GM23338 (cell line): ENCODE data around the gene GATAD2B. TPM values are rescaled to one million over a fixed set of nuclear protein-coding genes. Genes with fewer than 3 reads are reported as not detected.

Experiments
- ATAC-seq: fragments of 200-7000 bp; cut with Tn5 transposase; 3 replicates; pipeline ENCODE4 v1.9.1; 2020
- DNase-seq: peaks from one replicate; pipeline ENCODE4 v3.0.0-alpha.2; 2015; ENCODE audit warnings: low spot score
- H2AFZ ChIP-seq: fragments of 200-600 bp; sonication (generic); 2 replicates; pipeline ENCODE4 v1.8.0; 2016; ENCODE audit warnings: antibody characterized with exemption, mild to moderate bottlenecking, moderate library complexity
- H3F3A ChIP-seq: fragments of 200-600 bp; sonication (generic); replicated peaks from 2 replicates; pipeline ENCODE4 v1.8.0; 2017; ENCODE audit warnings: antibody characterized with exemption, mixed run types, low read depth
- H3K27ac ChIP-seq: fragments of 200-600 bp; sonication (generic); 2 replicates; pipeline ENCODE4 v1.6.1; 2016; ENCODE audit warnings: low read depth
- H3K27me3 ChIP-seq: fragments of 200-600 bp; sonication (generic); 2 replicates; pipeline ENCODE4 v1.8.0; 2016; ENCODE audit warnings: mild to moderate bottlenecking, mixed run types, moderate library complexity; ENCODE audit not compliant: insufficient read depth
- H3K36me3 ChIP-seq: fragments of 200-600 bp; sonication (generic); 2 replicates; pipeline ENCODE4 v1.8.0; 2016; ENCODE audit warnings: mild to moderate bottlenecking; ENCODE audit not compliant: insufficient read depth
- H3K4me1 ChIP-seq: fragments of 200-600 bp; sonication (generic); 2 replicates; pipeline ENCODE4 v1.8.0; 2016; ENCODE audit warnings: mild to moderate bottlenecking, moderate library complexity; ENCODE audit not compliant: insufficient read depth
- H3K4me2 ChIP-seq: fragments of 200-600 bp; sonication (generic); 2 replicates; pipeline ENCODE4 v1.7.1; 2017; ENCODE audit warnings: mixed run types
- H3K4me3 ChIP-seq: fragments of 200-600 bp; sonication (generic); 2 replicates; pipeline ENCODE4 v1.6.1; 2016; ENCODE audit warnings: mixed run types
- H3K79me2 ChIP-seq: fragments of 200-600 bp; sonication (generic); replicated peaks from 2 replicates; pipeline ENCODE4 v1.8.0; 2017; ENCODE audit warnings: mild to moderate bottlenecking; ENCODE audit not compliant: insufficient read depth
- H3K9me2 ChIP-seq: fragments of 200-600 bp; sonication (generic); 2 replicates; pipeline ENCODE4 v1.8.0; 2017; ENCODE audit not compliant: insufficient read depth
- H4K20me1 ChIP-seq: fragments of 200-600 bp; sonication (generic); replicated peaks from 2 replicates; pipeline ENCODE4 v1.8.0; 2017; ENCODE audit warnings: mild to moderate bottlenecking; ENCODE audit not compliant: insufficient read depth
- H3K27ac Mint-ChIP-seq: 2 replicates; pipeline ENCODE4 v1.8.0; 2020; ENCODE audit warnings: inconsistent platforms, mild to moderate bottlenecking, moderate library complexity, mixed read lengths
- H3K27me3 Mint-ChIP-seq: 3 replicates; pipeline ENCODE4 v1.8.0; 2022; ENCODE audit warnings: low read depth, mild to moderate bottlenecking, moderate library complexity, mixed read lengths, inconsistent platforms; ENCODE audit not compliant: insufficient read depth, poor library complexity
- H3K36me3 Mint-ChIP-seq: 3 replicates; pipeline ENCODE4 v1.8.0; 2021; ENCODE audit warnings: low read depth, mild to moderate bottlenecking, inconsistent platforms, moderate library complexity, mixed read lengths
- H3K4me1 Mint-ChIP-seq: 3 replicates; pipeline ENCODE4 v1.8.0; 2020; ENCODE audit warnings: mild to moderate bottlenecking, inconsistent platforms, mixed read lengths
- H3K4me3 Mint-ChIP-seq: 3 replicates; pipeline ENCODE4 v1.8.0; 2021; ENCODE audit warnings: moderate library complexity, mild to moderate bottlenecking, inconsistent platforms, mixed read lengths
- H3K9me3 Mint-ChIP-seq: 3 replicates; pipeline ENCODE4 v1.8.0; 2020; ENCODE audit warnings: moderate library complexity, mild to moderate bottlenecking, inconsistent platforms, mixed read lengths
- CREB1 ChIP-seq: fragments of 250-450 bp; sonication (Bioruptor Pico); IDR thresholded peaks from 2 replicates; pipeline ENCODE4 v1.5.0; 2020; ENCODE audit warnings: low read depth, mild to moderate bottlenecking, moderate library complexity
- EZH2 ChIP-seq: fragments of 200-600 bp; sonication (generic); IDR thresholded peaks from one replicate; pipeline ENCODE4 v1.8.0; 2017; ENCODE audit warnings: antibody characterized with exemption, mild to moderate bottlenecking, low read depth; ENCODE audit not compliant: unreplicated experiment
- JUNB ChIP-seq: IDR thresholded peaks from one replicate; pipeline ENCODE4 v1.6.1; 2016; ENCODE audit warnings: antibody characterized with exemption; ENCODE audit not compliant: unreplicated experiment
- NANOG ChIP-seq: IDR thresholded peaks from 2 replicates; pipeline ENCODE4 v1.6.1; 2016; ENCODE audit warnings: antibody characterized with exemption, borderline replicate concordance
- STAT1 ChIP-seq: IDR thresholded peaks from one replicate; pipeline ENCODE4 v1.6.1; 2016; ENCODE audit warnings: antibody characterized with exemption; ENCODE audit not compliant: unreplicated experiment
- polyA plus RNA-seq: library from polyadenylated mRNA; unstranded; fragments of >200 nt; fragmentation: Nextera tagmentation; extraction: Ambion mirVana; gene quantifications from 2 replicates; pipeline ENCODE4 v1.2.1, GENCODE V29; 2016
- total RNA-seq: library from RNA; depleted of rRNA; stranded (reverse); fragments of >200 nt; shearing (Covaris generic); gene quantifications from 2 replicates; pipeline ENCODE4 v1.2.3, GENCODE V29; 2014
- TF ChIP-seq, protein P1 (sequence below): IDR thresholded peaks from one replicate; pipeline ENCODE4 v1.6.1; 2018; ENCODE audit warnings: antibody characterized with exemption; ENCODE audit not compliant: unreplicated experiment
- TF ChIP-seq, protein P2 (sequence below): fragments of 250-450 bp; sonication (Bioruptor Pico); IDR thresholded peaks from 2 replicates; pipeline ENCODE4 v1.5.0; 2020; ENCODE audit warnings: mild to moderate bottlenecking, moderate library complexity

Gene GATAD2B
- total and polyA plus RNA-seq, 2 experiments from 2014 or later: 5.2 to 17.8 TPM

DNA sequence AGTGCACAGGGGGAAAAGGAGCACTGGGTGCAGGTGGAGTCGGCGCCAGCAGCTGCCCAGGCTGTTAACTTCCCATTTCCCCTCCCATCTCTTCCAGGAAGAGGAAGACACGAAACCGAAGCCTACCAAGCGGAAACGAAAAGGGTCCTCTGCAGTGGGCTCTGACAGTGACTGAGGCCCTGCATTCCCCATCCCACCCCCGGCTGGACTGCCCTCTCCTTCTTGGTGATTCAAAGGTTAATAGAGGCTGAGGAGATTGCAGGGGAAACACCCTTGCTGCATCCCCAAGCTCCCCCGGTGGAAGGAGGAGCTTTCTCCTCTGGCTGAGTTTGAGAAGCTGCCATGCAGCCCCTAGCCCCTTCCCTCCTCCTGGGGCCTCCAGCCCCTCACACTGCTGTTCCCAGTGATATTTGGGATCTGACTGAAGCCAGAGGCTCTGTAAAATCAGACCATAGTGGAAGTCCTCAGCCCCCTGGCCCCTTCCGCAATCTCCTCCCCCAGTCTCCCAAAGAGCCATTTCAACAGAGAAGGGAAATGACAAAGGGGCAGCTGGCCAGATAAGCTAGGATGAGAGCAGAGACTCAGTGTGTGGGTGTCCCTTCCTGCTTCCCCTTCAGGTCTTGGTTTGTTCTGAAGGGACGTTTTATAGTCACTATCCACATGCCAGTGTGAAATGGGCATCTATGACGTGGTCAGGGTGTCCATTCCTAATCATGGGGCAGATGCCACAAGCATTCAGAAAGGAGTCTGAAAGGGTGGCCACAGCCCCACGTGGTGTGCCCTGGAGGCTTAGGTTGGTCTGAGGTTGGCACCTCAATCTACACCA, 149.5 kb downstream of the GATAD2B start:
- H3K79me2 ChIP-seq: 0 out of 2 replicates have a peak, but pooled peaks cover 7% of the 10 kb centered on the region
- ATAC-seq (no peak), DNase-seq (no peak)
- H2AFZ ChIP-seq: no peak overlapping the region
- H3F3A ChIP-seq: peaks cover 19% of the 10 kb centered on the region
- H3K27me3 ChIP-seq: no peaks in the 10 kb centered on the region
- Mint-ChIP-seq H3K36me3 (peaks cover 65% of the 10 kb centered on the region), H3K9me3 (no peaks in the 10 kb centered on the region), H3K27ac (no peak overlapping the region), H3K4me1 (peaks cover 62% of the 10 kb centered on the region), H3K4me3 (no peak overlapping the region), H3K27me3 (peaks cover 22% of the 10 kb centered on the region)
- no peak overlapping the region for H3K27ac ChIP-seq
- peaks cover 4% of the 10 kb centered on the region; the same call in 1 of the 2 replicates for H3K36me3 ChIP-seq
- no peak for TF ChIP-seq NANOG
- no peak for TF ChIP-seq JUNB
- TF ChIP-seq, protein P1, sequence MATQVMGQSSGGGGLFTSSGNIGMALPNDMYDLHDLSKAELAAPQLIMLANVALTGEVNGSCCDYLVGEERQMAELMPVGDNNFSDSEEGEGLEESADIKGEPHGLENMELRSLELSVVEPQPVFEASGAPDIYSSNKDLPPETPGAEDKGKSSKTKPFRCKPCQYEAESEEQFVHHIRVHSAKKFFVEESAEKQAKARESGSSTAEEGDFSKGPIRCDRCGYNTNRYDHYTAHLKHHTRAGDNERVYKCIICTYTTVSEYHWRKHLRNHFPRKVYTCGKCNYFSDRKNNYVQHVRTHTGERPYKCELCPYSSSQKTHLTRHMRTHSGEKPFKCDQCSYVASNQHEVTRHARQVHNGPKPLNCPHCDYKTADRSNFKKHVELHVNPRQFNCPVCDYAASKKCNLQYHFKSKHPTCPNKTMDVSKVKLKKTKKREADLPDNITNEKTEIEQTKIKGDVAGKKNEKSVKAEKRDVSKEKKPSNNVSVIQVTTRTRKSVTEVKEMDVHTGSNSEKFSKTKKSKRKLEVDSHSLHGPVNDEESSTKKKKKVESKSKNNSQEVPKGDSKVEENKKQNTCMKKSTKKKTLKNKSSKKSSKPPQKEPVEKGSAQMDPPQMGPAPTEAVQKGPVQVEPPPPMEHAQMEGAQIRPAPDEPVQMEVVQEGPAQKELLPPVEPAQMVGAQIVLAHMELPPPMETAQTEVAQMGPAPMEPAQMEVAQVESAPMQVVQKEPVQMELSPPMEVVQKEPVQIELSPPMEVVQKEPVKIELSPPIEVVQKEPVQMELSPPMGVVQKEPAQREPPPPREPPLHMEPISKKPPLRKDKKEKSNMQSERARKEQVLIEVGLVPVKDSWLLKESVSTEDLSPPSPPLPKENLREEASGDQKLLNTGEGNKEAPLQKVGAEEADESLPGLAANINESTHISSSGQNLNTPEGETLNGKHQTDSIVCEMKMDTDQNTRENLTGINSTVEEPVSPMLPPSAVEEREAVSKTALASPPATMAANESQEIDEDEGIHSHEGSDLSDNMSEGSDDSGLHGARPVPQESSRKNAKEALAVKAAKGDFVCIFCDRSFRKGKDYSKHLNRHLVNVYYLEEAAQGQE: no peak
- TF ChIP-seq STAT1: no peak
- no peak for TF ChIP-seq EZH2
- H3K9me2 ChIP-seq: no peaks in the 10 kb centered on the region
- H4K20me1 ChIP-seq: no peaks in the 10 kb centered on the region; the same call in 1 of the 2 replicates
- H3K4me3 ChIP-seq: no peak overlapping the region
- H3K4me2 ChIP-seq: no peak overlapping the region
- H3K4me1 ChIP-seq: peaks cover 27% of the 10 kb centered on the region

DNA sequence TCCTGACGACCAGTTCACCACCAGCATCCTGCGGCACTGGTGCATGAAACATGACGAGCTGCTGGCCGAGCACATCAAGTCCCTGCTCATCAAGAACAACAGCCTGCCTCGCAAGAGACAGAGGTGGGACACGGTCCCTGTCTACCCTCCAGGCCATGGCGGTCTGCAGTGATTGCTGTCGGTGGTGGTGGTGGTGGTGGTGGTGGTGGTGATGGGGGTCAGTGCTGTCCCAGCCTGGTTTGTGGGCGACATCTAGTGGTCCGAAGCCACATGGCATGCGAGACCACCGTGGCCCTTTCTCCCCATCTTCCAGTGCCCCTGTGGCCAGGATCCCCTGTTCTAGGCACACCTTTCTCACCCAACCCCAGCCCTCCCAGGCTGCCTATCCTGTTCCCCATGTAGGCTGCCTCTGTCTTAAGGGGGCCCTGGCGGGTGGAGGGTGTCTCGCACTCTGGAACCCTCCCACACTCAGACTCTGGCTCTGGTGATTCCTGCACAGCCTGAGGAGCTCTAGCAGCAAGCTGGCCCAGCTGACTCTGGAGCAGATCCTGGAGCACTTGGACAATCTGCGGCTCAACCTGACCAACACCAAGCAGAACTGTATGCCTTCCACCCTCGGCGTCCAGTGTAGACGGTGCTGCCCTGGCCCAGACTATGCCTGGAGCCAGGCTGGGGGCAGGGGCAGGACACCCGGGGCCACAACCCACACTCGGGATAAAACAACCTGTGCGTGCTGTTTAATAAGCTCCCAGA, 150.8 kb downstream of the GATAD2B start:
- H3K9me2 ChIP-seq: no peaks in the 10 kb centered on the region
- peaks cover 3% of the 10 kb centered on the region; the same call in 1 of the 2 replicates for H4K20me1 ChIP-seq
- H3K36me3 Mint-ChIP-seq: peaks cover 75% of the 10 kb centered on the region
- H3K4me2 ChIP-seq: no peak overlapping the region
- H3K36me3 ChIP-seq: peaks cover 13% of the 10 kb centered on the region
- H3F3A ChIP-seq: peaks cover 19% of the 10 kb centered on the region
- DNase-seq: peak; percentile 72
- H3K4me1 ChIP-seq: peaks cover 25% of the 10 kb centered on the region
- H3K4me1 Mint-ChIP-seq: peaks cover 51% of the 10 kb centered on the region
- no peak overlapping the region for H3K27ac ChIP-seq
- H3K9me3 Mint-ChIP-seq: no peaks in the 10 kb centered on the region
- peaks cover 24% of the 10 kb centered on the region for H3K27me3 Mint-ChIP-seq
- H3K4me3 Mint-ChIP-seq: no peak overlapping the region
- no peak overlapping the region for H2AFZ ChIP-seq
- no peaks in the 10 kb centered on the region for H3K27me3 ChIP-seq
- no peak overlapping the region for H3K4me3 ChIP-seq
- no peak overlapping the region for H3K27ac Mint-ChIP-seq
- H3K79me2 ChIP-seq: 0 out of 2 replicates have a peak, but pooled peaks cover 6% of the 10 kb centered on the region
- ATAC-seq: peak; percentile 7
- TF ChIP-seq, protein P2, sequence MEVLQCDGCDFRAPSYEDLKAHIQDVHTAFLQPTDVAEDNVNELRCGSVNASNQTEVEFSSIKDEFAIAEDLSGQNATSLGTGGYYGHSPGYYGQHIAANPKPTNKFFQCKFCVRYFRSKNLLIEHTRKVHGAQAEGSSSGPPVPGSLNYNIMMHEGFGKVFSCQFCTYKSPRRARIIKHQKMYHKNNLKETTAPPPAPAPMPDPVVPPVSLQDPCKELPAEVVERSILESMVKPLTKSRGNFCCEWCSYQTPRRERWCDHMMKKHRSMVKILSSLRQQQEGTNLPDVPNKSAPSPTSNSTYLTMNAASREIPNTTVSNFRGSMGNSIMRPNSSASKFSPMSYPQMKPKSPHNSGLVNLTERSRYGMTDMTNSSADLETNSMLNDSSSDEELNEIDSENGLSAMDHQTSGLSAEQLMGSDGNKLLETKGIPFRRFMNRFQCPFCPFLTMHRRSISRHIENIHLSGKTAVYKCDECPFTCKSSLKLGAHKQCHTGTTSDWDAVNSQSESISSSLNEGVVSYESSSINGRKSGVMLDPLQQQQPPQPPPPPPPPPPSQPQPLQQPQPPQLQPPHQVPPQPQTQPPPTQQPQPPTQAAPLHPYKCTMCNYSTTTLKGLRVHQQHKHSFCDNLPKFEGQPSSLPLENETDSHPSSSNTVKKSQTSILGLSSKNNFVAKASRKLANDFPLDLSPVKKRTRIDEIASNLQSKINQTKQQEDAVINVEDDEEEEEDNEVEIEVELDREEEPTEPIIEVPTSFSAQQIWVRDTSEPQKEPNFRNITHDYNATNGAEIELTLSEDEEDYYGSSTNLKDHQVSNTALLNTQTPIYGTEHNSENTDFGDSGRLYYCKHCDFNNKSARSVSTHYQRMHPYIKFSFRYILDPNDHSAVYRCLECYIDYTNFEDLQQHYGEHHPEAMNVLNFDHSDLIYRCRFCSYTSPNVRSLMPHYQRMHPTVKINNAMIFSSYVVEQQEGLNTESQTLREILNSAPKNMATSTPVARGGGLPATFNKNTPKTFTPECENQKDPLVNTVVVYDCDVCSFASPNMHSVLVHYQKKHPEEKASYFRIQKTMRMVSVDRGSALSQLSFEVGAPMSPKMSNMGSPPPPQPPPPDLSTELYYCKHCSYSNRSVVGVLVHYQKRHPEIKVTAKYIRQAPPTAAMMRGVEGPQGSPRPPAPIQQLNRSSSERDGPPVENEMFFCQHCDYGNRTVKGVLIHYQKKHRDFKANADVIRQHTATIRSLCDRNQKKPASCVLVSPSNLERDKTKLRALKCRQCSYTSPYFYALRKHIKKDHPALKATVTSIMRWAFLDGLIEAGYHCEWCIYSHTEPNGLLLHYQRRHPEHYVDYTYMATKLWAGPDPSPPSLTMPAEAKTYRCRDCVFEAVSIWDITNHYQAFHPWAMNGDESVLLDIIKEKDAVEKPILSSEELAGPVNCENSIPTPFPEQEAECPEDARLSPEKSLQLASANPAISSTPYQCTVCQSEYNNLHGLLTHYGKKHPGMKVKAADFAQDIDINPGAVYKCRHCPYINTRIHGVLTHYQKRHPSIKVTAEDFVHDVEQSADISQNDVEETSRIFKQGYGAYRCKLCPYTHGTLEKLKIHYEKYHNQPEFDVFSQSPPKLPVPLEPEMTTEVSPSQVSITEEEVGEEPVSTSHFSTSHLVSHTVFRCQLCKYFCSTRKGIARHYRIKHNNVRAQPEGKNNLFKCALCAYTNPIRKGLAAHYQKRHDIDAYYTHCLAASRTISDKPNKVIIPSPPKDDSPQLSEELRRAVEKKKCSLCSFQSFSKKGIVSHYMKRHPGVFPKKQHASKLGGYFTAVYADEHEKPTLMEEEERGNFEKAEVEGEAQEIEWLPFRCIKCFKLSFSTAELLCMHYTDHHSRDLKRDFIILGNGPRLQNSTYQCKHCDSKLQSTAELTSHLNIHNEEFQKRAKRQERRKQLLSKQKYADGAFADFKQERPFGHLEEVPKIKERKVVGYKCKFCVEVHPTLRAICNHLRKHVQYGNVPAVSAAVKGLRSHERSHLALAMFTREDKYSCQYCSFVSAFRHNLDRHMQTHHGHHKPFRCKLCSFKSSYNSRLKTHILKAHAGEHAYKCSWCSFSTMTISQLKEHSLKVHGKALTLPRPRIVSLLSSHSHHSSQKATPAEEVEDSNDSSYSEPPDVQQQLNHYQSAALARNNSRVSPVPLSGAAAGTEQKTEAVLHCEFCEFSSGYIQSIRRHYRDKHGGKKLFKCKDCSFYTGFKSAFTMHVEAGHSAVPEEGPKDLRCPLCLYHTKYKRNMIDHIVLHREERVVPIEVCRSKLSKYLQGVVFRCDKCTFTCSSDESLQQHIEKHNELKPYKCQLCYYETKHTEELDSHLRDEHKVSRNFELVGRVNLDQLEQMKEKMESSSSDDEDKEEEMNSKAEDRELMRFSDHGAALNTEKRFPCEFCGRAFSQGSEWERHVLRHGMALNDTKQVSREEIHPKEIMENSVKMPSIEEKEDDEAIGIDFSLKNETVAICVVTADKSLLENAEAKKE (CRISPR knock-in tag): no peak
- TF ChIP-seq STAT1: no peak
- no peak for TF ChIP-seq JUNB
- TF ChIP-seq NANOG: no peak
- TF ChIP-seq CREB1 (CRISPR knock-in tag): no peak
